Right lobe of liver (tissue), 6 donors: Measurements from ENCODE around the gene FKBP7. TPM values are rescaled to one million over a fixed set of nuclear protein-coding genes. Genes with fewer than 3 reads are reported as not detected.
"Not testable (repeated sequence)": the region's sequence is repeated elsewhere in the genome, so short reads cannot be mapped to it uniquely, and the experiment has no call there.

Experiments
- ATAC-seq, 4 donors: fragments of 200-7000 bp; cut with Tn5 transposase; one replicate each; pipeline ENCODE4 v1.9.1; 2020; ENCODE audit warnings: mild to moderate bottlenecking in 4 of 4, moderate library complexity in 4 of 4
- DNase-seq, 3 donors: peaks; one replicate each; pipeline ENCODE4 v3.0.0-alpha.2; 2020
- H3K27ac ChIP-seq, 3 donors: fragments of 200-600 bp; one replicate each; pipeline ENCODE4 v1.8.0; 2022
- H3K27me3 ChIP-seq, 2 donors: fragments of 200-600 bp; one replicate each; pipeline ENCODE4 v1.8.0; 2022
- H3K36me3 ChIP-seq, 4 donors: fragments of 200-600 bp; sonication (generic) in 1 of 4; one replicate each; pipeline versions ENCODE4 v1.5.1 to v1.8.0; 2017 to 2022; ENCODE audit warnings: control low read depth in 1 of 4
- H3K4me1 ChIP-seq, 4 donors: fragments of 200-600 bp; sonication (generic) in 1 of 4; one replicate each; pipeline versions ENCODE4 v1.5.1 to v1.8.0; 2017 to 2022; ENCODE audit warnings: control low read depth in 1 of 4
- H3K4me3 ChIP-seq, 3 donors: fragments of 200-600 bp; one replicate each; pipeline ENCODE4 v1.8.0; 2022
- H3K9me3 ChIP-seq, 4 donors: fragments of 200-600 bp; sonication (generic) in 1 of 4; one replicate each; pipeline versions ENCODE4 v1.5.1 to v1.8.0; 2017 to 2022; ENCODE audit warnings: control low read depth in 1 of 4
- POLR2A ChIP-seq: fragments of 450-650 bp; IDR thresholded peaks from one replicate; pipeline ENCODE4 v1.6.1; 2017; ENCODE audit warnings: antibody characterized with exemption, mild to moderate bottlenecking
- WGBS: methylation state at CpG from one replicate; pipeline ENCODE4 v1.1.6; 2018; ENCODE audit warnings: low coverage, low lambda C conversion rate; ENCODE audit not compliant: insufficient coverage; ENCODE audit errors: missing lambda C conversion rate; 5-methylcytosine and 5-hydroxymethylcytosine counted together
- intact Hi-C, 2 donors: fragments of 100-400 bp; cut with DNase I; formaldehyde crosslinking; loops; one replicate each; pipeline versions ENCODE4 v1.11.2 to v1.14.1; 2022
- total RNA-seq, 6 experiments: library from RNA; depleted of rRNA in 2 of 6; stranded (reverse); fragments of >200 nt in 2 of 6; fragmentation: NEBNext Ultra II Directional in 3 of 6; extraction: Animal tissue kit (Norgen Biotek cat#: 25700) in 3 of 6; gene quantifications; one replicate each; pipeline versions ENCODE4 v1.1.0 to v1.2.4, GENCODE V29; 2016 to 2023
- TF ChIP-seq, protein P1 (sequence below), 4 donors: fragments of 200-600 bp in 3 of 4; fragments of 450-650 bp in 1 of 4; IDR thresholded peaks; one replicate each; pipeline versions ENCODE4 v1.5.1 to v1.8.0; 2016 to 2022; ENCODE audit warnings: antibody characterized with exemption in 4 of 4, mild to moderate bottlenecking in 2 of 4
- donor health status: DM: no; HTN: yes; CAD: no.
- donor health status: DM: no; HTN: no; CAD: no.
- donor health status: DM: no; HTN: no; CAD: no.
- donor health status: DM: no; HTN: yes; CAD: no.
- donor health status: DM: no; HTN: yes; CAD: no.

FKBP7 gene
- total RNA-seq, 6 experiments from 2014 or later: 2.5 to 12.7 (median 4.8) TPM

DNA sequence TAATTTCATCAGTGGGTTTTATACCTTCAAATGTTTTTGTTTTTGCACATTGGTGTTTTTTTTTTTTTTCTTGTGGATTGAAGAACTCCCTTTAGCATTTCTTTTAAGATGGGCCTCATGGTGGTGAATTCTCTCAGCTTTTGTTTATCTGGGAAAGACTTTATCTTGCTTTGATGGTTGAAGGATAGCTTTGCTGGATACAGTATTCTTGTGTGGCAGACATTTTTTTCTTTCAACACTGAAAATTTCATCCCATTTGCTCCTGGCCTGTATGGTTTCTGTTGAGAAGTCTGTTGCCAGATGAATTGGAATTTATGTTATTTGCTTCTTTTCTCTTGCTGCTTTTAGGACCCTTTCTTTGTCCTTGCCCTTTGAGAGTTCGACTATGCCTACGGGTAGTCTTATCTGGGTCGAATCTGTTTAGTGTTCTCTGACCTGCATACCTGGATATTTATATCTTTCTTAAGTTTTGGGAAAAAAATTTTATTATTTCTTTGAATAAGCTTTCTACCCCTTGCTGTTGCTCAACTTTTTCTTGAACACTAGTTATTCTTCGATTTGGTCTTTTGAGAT lies 53.1 kb downstream of the FKBP7 start:
- H3K27ac ChIP-seq: no peak overlapping the region
- peaks cover 0 to under 1% (median 0%) of the 10 kb centered on the region in 4 donors for H3K36me3 ChIP-seq
- H3K9me3 ChIP-seq: no peaks in the 10 kb centered on the region
- H3K4me1 ChIP-seq: peaks cover 0 to 4% (median 0%) of the 10 kb centered on the region in 4 donors
- no peak for DNase-seq
- WGBS: 91% methylated on average over 4 of the region's 4 CpGs
- intact Hi-C loops: no loop called here
- no peak overlapping the region for H3K4me3 ChIP-seq
- ATAC-seq: no peak
- TF ChIP-seq, protein P1, sequence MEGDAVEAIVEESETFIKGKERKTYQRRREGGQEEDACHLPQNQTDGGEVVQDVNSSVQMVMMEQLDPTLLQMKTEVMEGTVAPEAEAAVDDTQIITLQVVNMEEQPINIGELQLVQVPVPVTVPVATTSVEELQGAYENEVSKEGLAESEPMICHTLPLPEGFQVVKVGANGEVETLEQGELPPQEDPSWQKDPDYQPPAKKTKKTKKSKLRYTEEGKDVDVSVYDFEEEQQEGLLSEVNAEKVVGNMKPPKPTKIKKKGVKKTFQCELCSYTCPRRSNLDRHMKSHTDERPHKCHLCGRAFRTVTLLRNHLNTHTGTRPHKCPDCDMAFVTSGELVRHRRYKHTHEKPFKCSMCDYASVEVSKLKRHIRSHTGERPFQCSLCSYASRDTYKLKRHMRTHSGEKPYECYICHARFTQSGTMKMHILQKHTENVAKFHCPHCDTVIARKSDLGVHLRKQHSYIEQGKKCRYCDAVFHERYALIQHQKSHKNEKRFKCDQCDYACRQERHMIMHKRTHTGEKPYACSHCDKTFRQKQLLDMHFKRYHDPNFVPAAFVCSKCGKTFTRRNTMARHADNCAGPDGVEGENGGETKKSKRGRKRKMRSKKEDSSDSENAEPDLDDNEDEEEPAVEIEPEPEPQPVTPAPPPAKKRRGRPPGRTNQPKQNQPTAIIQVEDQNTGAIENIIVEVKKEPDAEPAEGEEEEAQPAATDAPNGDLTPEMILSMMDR (IDR thresholded peaks at IDR 0.05): no peak
- TF ChIP-seq POLR2A: no peak
- no peaks in the 10 kb centered on the region for H3K27me3 ChIP-seq

DNA sequence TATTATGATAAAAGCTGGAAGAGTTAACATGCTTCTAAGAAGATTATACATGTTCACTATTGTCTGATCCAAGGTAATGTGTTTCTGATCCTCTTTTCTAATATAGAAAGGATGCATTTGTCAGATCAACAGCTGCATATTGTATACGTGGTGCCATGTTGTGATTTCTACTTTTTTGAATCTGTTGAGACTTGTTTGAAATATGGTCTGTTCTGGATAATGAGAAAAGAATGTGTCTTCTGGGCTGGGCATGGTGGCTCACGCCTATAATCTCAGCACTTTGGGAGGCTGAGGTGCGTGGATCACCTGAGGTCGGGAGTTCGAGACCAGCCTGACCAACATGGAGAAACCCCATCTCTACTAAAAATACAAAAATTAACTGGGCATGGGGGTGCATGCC lies 54.7 kb downstream of the FKBP7 start:
- H3K9me3 ChIP-seq, ATAC-seq, intact Hi-C loops, H3K36me3 ChIP-seq, H3K27ac ChIP-seq, H3K27me3 ChIP-seq, H3K4me1 ChIP-seq, DNase-seq, H3K4me3 ChIP-seq: not testable (repeated sequence)
- 88% methylated on average over 4 of the region's 5 CpGs for WGBS

DNA sequence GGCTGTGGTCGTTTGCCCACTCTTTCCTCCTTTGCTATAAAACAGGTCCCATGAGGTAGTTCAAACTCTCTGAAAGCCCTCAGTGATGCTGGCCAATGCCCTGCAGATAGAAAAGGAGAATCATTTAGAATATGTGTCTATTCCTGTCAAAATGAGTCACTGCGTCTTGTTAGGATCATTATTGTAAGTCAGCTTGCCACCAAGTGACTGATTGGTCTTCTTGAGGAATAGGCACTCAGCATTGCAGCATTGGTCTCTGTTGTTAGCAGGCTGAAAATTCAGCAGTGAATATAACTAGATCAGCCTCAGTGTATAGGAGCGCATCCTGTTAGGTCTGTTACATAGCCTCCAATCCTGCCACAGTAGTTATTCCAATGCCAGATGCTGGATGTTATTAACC lies 56.3 kb downstream of the FKBP7 start:
- ATAC-seq: no peak

DNA sequence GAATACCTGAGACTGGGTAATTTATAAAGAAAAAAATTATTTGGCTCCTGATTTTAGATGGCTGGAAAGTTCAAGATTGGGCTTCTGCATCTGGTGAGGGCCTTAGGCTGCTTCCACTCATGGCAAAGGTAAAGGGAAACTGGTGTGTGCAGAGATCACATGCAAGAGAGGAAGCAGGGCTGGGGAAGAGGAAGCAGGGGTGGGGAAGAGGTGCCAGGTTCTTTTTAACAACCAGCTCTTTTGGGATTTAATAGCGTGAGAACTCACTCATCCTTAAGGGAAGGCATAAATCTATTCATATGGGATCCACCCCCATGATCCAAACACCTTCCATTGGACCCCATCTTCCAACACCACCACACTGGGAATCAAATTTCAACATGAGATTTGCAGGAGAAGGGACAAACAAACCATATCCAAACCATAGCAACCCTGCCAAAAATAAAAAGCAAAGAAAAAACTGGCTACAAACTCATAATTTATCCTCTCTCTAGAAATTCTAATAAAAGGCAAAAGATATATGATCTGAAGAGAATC lies 57.9 kb downstream of the FKBP7 start:
- TF ChIP-seq, protein P1 (IDR thresholded peaks at IDR 0.05): no peak
- TF ChIP-seq POLR2A: no peak
- no peaks in the 10 kb centered on the region for H3K36me3 ChIP-seq
- no peak overlapping the region for H3K4me3 ChIP-seq
- no peaks in the 10 kb centered on the region for H3K9me3 ChIP-seq
- WGBS: 44% methylated on average over 1 of the region's 1 CpG
- intact Hi-C loops: no loop called here
- ATAC-seq: no peak
- H3K4me1 ChIP-seq: no peaks in the 10 kb centered on the region
- H3K27ac ChIP-seq: no peak overlapping the region
- no peaks in the 10 kb centered on the region for H3K27me3 ChIP-seq
- DNase-seq: no peak

More for the DNA sequence above, 56.3 kb downstream of the FKBP7 start:
- Histone ChIP-seq H3K27me3 (no peaks in the 10 kb centered on the region), H3K4me3 (no peak overlapping the region), H3K27ac (no peak overlapping the region), H3K36me3 (no peaks in the 10 kb centered on the region), H3K9me3 (no peaks in the 10 kb centered on the region), H3K4me1 (no peaks in the 10 kb centered on the region)
- TF ChIP-seq, protein P1 (IDR thresholded peaks at IDR 0.05): no peak
- TF ChIP-seq POLR2A: no peak
- DNase-seq: no peak
- 0% methylated on average over 1 of the region's 3 CpGs for WGBS
- intact Hi-C loops: no loop called here

DNA sequence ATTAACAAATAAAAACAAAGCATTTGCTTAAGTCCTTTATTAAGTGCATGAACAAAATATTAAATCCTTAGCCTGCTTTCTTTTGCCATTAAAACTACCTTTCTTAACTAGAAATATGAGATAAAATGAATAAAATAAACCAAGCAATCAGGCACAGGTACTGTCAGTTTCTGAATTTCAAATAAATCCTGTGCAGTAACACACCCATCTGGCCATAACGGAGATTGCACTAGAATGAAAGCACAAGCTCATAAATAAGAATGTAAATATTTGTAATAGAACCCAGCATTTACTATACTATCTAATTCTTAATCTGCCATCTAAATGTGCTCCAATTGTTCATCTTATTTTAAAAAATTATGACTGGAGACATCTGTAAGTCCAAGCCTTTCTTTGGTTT lies 59.3 kb downstream of the FKBP7 start:
- no peak for ATAC-seq
- no peaks in the 10 kb centered on the region for H3K36me3 ChIP-seq

More for the DNA sequence above, 59.3 kb downstream of the FKBP7 start:
- Histone ChIP-seq H3K27me3 (no peaks in the 10 kb centered on the region), H3K4me1 (no peaks in the 10 kb centered on the region), H3K4me3 (no peak overlapping the region), H3K27ac (no peak overlapping the region), H3K9me3 (no peaks in the 10 kb centered on the region)
- no peak for DNase-seq
- TF ChIP-seq, protein P1 (IDR thresholded peaks at IDR 0.05): peak; percentile 27 to 33 (median 28)
- TF ChIP-seq POLR2A: no peak
- 32% methylated on average over 1 of the region's 1 CpG for WGBS
- intact Hi-C loops: no loop called here
